ENCODE measurements around the gene PLA2G2F. TPM values are rescaled to one million over a fixed set of nuclear protein-coding genes. Genes with fewer than 3 reads are reported as not detected.

The PLA2G2F gene
- total and polyA plus RNA-seq, 9 of the 15 experiments (the other 6 are each of a cell fraction or from before 2014, with no cell fraction given) = not detected

- TF ChIP-seq, protein P1, sequence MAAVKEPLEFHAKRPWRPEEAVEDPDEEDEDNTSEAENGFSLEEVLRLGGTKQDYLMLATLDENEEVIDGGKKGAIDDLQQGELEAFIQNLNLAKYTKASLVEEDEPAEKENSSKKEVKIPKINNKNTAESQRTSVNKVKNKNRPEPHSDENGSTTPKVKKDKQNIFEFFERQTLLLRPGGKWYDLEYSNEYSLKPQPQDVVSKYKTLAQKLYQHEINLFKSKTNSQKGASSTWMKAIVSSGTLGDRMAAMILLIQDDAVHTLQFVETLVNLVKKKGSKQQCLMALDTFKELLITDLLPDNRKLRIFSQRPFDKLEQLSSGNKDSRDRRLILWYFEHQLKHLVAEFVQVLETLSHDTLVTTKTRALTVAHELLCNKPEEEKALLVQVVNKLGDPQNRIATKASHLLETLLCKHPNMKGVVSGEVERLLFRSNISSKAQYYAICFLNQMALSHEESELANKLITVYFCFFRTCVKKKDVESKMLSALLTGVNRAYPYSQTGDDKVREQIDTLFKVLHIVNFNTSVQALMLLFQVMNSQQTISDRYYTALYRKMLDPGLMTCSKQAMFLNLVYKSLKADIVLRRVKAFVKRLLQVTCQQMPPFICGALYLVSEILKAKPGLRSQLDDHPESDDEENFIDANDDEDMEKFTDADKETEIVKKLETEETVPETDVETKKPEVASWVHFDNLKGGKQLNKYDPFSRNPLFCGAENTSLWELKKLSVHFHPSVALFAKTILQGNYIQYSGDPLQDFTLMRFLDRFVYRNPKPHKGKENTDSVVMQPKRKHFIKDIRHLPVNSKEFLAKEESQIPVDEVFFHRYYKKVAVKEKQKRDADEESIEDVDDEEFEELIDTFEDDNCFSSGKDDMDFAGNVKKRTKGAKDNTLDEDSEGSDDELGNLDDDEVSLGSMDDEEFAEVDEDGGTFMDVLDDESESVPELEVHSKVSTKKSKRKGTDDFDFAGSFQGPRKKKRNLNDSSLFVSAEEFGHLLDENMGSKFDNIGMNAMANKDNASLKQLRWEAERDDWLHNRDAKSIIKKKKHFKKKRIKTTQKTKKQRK (IDR thresholded peaks at IDR 0.05; ENCODE audit: borderline replicate concordance, low read depth, low read length) = no peak
- no peak for TF ChIP-seq ZNF253 (CRISPR knock-in tag; conservative IDR thresholded peaks at IDR 0.05)
- TF ChIP-seq SMARCA4 (IDR thresholded peaks at IDR 0.05) = peak; percentile 64; the same call in 1 of the 2 replicates
- TF ChIP-seq, protein P2, sequence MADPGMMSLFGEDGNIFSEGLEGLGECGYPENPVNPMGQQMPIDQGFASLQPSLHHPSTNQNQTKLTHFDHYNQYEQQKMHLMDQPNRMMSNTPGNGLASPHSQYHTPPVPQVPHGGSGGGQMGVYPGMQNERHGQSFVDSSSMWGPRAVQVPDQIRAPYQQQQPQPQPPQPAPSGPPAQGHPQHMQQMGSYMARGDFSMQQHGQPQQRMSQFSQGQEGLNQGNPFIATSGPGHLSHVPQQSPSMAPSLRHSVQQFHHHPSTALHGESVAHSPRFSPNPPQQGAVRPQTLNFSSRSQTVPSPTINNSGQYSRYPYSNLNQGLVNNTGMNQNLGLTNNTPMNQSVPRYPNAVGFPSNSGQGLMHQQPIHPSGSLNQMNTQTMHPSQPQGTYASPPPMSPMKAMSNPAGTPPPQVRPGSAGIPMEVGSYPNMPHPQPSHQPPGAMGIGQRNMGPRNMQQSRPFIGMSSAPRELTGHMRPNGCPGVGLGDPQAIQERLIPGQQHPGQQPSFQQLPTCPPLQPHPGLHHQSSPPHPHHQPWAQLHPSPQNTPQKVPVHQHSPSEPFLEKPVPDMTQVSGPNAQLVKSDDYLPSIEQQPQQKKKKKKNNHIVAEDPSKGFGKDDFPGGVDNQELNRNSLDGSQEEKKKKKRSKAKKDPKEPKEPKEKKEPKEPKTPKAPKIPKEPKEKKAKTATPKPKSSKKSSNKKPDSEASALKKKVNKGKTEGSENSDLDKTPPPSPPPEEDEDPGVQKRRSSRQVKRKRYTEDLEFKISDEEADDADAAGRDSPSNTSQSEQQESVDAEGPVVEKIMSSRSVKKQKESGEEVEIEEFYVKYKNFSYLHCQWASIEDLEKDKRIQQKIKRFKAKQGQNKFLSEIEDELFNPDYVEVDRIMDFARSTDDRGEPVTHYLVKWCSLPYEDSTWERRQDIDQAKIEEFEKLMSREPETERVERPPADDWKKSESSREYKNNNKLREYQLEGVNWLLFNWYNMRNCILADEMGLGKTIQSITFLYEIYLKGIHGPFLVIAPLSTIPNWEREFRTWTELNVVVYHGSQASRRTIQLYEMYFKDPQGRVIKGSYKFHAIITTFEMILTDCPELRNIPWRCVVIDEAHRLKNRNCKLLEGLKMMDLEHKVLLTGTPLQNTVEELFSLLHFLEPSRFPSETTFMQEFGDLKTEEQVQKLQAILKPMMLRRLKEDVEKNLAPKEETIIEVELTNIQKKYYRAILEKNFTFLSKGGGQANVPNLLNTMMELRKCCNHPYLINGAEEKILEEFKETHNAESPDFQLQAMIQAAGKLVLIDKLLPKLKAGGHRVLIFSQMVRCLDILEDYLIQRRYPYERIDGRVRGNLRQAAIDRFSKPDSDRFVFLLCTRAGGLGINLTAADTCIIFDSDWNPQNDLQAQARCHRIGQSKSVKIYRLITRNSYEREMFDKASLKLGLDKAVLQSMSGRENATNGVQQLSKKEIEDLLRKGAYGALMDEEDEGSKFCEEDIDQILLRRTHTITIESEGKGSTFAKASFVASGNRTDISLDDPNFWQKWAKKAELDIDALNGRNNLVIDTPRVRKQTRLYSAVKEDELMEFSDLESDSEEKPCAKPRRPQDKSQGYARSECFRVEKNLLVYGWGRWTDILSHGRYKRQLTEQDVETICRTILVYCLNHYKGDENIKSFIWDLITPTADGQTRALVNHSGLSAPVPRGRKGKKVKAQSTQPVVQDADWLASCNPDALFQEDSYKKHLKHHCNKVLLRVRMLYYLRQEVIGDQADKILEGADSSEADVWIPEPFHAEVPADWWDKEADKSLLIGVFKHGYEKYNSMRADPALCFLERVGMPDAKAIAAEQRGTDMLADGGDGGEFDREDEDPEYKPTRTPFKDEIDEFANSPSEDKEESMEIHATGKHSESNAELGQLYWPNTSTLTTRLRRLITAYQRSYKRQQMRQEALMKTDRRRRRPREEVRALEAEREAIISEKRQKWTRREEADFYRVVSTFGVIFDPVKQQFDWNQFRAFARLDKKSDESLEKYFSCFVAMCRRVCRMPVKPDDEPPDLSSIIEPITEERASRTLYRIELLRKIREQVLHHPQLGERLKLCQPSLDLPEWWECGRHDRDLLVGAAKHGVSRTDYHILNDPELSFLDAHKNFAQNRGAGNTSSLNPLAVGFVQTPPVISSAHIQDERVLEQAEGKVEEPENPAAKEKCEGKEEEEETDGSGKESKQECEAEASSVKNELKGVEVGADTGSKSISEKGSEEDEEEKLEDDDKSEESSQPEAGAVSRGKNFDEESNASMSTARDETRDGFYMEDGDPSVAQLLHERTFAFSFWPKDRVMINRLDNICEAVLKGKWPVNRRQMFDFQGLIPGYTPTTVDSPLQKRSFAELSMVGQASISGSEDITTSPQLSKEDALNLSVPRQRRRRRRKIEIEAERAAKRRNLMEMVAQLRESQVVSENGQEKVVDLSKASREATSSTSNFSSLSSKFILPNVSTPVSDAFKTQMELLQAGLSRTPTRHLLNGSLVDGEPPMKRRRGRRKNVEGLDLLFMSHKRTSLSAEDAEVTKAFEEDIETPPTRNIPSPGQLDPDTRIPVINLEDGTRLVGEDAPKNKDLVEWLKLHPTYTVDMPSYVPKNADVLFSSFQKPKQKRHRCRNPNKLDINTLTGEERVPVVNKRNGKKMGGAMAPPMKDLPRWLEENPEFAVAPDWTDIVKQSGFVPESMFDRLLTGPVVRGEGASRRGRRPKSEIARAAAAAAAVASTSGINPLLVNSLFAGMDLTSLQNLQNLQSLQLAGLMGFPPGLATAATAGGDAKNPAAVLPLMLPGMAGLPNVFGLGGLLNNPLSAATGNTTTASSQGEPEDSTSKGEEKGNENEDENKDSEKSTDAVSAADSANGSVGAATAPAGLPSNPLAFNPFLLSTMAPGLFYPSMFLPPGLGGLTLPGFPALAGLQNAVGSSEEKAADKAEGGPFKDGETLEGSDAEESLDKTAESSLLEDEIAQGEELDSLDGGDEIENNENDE (IDR thresholded peaks at IDR 0.05; ENCODE audit: low read depth, low read length) = no peak
- TF ChIP-seq PTBP1 (IDR thresholded peaks at IDR 0.05; ENCODE audit: low read depth, low read length) = no peak
- no peak for TF ChIP-seq KLF16 (IDR thresholded peaks at IDR 0.05)
- TF ChIP-seq RBM14 (IDR thresholded peaks at IDR 0.05; ENCODE audit: borderline replicate concordance, insufficient read depth, low read depth, low read length) = no peak
Measured at GRCh38 chr1:20185834-20186782, 47.0 kb downstream of the PLA2G2F start, which contains the start of the genes PLA2G2C and UBXN10 (continued).

All from K562 (cell line).